Tibial nerve (tissue), 4 donors: ENCODE results near the gene GAP43. TPM values are rescaled to one million over a fixed set of nuclear protein-coding genes. Genes with fewer than 3 reads are reported as not detected.

ENCODE experiments used
- DNase-seq, 2 donors: peaks; one replicate each; pipeline ENCODE4 v3.0.0-alpha.2; 2019; ENCODE audit warnings: low spot score in 2 of 2
- H3K27ac ChIP-seq, 4 donors: fragments of 200-600 bp; sonication (generic) in 3 of 4; one replicate each; pipeline ENCODE4 v1.5.1; 2017 to 2019; ENCODE audit warnings: mild to moderate bottlenecking in 1 of 4
- H3K27me3 ChIP-seq, 2 donors: fragments of 200-600 bp; sonication (generic) in 1 of 2; one replicate each; pipeline versions ENCODE4 v1.5.1 to v1.6.0; 2017 to 2019
- H3K36me3 ChIP-seq, 3 donors: fragments of 200-600 bp; sonication (generic); one replicate each; pipeline ENCODE4 v1.5.1; 2018 to 2019
- H3K4me1 ChIP-seq, 4 donors: fragments of 200-600 bp; sonication (generic) in 3 of 4; one replicate each; pipeline ENCODE4 v1.5.1; 2017 to 2019
- H3K4me3 ChIP-seq, 4 donors: fragments of 200-600 bp; sonication (generic) in 3 of 4; one replicate each; pipeline ENCODE4 v1.5.1; 2017 to 2019; ENCODE audit warnings: mild to moderate bottlenecking in 1 of 4, moderate library complexity in 1 of 4
- H3K9me3 ChIP-seq, 4 donors: fragments of 200-600 bp; sonication (generic) in 3 of 4; one replicate each; pipeline ENCODE4 v1.5.1; 2017 to 2019
- EP300 ChIP-seq, 2 donors: sonication (generic); formaldehyde crosslinking; IDR thresholded peaks; one replicate each; pipeline ENCODE4 v1.6.1; 2017; ENCODE audit warnings: antibody characterized with exemption in 2 of 2, mild to moderate bottlenecking in 1 of 2
- POLR2A ChIP-seq, 2 donors: fragments of 450-650 bp; IDR thresholded peaks; one replicate each; pipeline ENCODE4 v1.6.1; 2017; ENCODE audit warnings: antibody characterized with exemption in 2 of 2, mild to moderate bottlenecking in 2 of 2, moderate library complexity in 2 of 2
- WGBS, 2 donors: methylation state at CpG; one replicate each; pipeline ENCODE4 v1.1.5; 2018; 5-methylcytosine and 5-hydroxymethylcytosine counted together
- total RNA-seq, 4 donors: library from RNA; depleted of rRNA; stranded (reverse); fragments of >200 nt; gene quantifications; one replicate each; pipeline ENCODE4 v1.1.0, GENCODE V29; 2016
- TF ChIP-seq, protein P1 (sequence below), 5 experiments: fragments of 200-600 bp in 3 of 5; fragments of 450-650 bp in 2 of 5; sonication (generic) in 3 of 5; IDR thresholded peaks; one replicate each; pipeline ENCODE4 v1.5.1; 2016 to 2019; ENCODE audit warnings: antibody characterized with exemption in 5 of 5, mild to moderate bottlenecking in 3 of 5, moderate library complexity in 2 of 5

The GAP43 gene
- total RNA-seq, 4 donors from 2014 or later: 2.4 to 15.3 (median 6.0) TPM

DNA sequence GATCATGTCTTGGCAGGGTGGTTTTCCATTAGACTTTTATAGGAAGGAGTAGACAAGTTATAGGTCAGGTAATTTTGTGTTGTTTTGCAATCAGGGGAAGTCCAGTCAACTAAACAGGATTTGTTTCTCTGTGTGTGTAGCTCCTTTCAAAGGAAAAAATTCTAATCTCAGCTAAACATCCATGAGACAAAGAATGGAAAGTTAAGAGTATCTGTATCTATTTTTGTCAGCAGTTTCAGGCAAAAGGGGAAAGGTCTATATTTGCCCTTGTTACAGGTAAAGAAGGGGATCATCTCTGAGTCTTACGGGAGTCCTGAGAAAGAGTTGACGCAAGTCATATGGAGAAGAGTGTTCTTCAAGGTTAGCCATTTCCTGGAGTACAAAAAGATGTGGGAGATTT, 79.3 kb downstream of the GAP43 start:
- TF ChIP-seq, protein P1, sequence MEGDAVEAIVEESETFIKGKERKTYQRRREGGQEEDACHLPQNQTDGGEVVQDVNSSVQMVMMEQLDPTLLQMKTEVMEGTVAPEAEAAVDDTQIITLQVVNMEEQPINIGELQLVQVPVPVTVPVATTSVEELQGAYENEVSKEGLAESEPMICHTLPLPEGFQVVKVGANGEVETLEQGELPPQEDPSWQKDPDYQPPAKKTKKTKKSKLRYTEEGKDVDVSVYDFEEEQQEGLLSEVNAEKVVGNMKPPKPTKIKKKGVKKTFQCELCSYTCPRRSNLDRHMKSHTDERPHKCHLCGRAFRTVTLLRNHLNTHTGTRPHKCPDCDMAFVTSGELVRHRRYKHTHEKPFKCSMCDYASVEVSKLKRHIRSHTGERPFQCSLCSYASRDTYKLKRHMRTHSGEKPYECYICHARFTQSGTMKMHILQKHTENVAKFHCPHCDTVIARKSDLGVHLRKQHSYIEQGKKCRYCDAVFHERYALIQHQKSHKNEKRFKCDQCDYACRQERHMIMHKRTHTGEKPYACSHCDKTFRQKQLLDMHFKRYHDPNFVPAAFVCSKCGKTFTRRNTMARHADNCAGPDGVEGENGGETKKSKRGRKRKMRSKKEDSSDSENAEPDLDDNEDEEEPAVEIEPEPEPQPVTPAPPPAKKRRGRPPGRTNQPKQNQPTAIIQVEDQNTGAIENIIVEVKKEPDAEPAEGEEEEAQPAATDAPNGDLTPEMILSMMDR (IDR thresholded peaks at IDR 0.05): no peak
- TF ChIP-seq EP300 (IDR thresholded peaks at IDR 0.05): no peak
- no peak for TF ChIP-seq POLR2A (IDR thresholded peaks at IDR 0.05)
- Histone ChIP-seq H3K4me3 (no peak overlapping the region), H3K27ac (no peak overlapping the region), H3K27me3 (no peaks in the 10 kb centered on the region), H3K36me3 (no peaks in the 10 kb centered on the region), H3K4me1 (peaks cover 0 to 10% (median 0%) of the 10 kb centered on the region in 4 donors), H3K9me3 (no peaks in the 10 kb centered on the region)
- 98 to 100% methylated on average over 2 of the region's 2 CpGs for WGBS, 2 donors
- no peak for DNase-seq

DNA sequence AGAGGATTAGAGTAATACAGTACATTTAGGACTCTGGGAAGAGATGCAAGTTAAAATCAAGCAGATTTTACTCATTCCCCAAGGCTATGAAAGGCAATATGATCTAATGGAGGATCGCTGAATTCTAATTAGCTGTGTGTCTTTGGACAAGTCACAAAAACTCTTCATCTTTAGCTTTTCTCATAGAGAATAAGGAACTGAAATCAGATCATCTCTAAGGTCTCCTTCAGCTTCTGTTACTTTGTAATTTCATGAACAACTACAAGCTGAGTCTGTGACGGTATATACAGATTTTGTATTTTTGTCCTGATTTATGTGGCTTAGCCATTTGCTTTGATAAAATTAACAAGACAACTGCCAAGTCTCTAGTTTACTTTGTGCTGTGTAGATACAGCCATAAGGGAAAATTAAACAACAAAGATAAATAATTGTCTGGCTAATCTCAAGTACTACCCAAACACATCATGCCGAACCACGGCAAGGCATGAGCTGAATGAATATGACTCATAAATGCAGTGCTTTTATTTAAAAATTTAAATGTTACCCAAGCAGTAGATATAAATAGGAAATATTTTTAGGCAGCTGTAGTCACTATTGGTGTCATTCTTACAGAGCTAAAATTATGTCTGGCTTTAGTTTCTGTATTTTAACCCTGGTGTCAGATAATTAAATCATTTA, 81.5 kb downstream of the GAP43 start:
- 71 to 74% methylated on average over 4 of the region's 4 CpGs for WGBS, 2 donors

DNA sequence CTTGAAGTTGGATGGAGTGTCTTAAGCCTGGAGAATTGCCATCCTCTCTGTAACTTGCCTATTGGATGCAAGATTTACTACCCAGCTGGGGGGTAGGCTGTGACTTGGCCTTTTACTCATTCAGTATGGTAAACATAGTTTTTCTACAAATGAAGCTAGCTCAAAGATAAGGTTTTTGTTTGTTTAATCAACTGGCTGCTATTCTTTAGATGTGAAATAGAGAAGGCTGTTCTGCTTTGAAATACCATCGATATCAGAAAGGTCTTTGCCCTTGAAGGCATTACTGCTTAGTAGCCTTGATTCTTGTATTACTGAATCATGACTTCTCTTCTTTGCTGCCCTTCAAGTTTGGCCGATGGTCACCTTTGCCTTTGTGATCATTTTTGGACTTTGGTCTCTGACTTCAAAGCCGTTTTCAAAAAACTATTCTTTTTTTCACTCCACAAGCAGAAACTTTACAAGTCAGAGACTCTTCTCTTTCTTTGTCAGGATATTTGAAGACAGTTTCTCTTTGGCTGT, 83.1 kb downstream of the GAP43 start:
- H3K27me3 ChIP-seq: no peaks in the 10 kb centered on the region
- H3K9me3 ChIP-seq: no peaks in the 10 kb centered on the region
- no peaks in the 10 kb centered on the region for H3K4me1 ChIP-seq
- 78 to 83% methylated on average over 3 of the region's 3 CpGs for WGBS, 2 donors
- no peak overlapping the region for H3K27ac ChIP-seq
- no peaks in the 10 kb centered on the region for H3K36me3 ChIP-seq
- H3K4me3 ChIP-seq: no peak overlapping the region
- DNase-seq: no peak
- TF ChIP-seq, protein P1 (IDR thresholded peaks at IDR 0.05): no peak
- TF ChIP-seq POLR2A (IDR thresholded peaks at IDR 0.05) (no peak), EP300 (IDR thresholded peaks at IDR 0.05) (no peak)

More for the DNA sequence above, 81.5 kb downstream of the GAP43 start:
- Histone ChIP-seq H3K36me3 (no peaks in the 10 kb centered on the region), H3K4me3 (no peak overlapping the region), H3K9me3 (no peaks in the 10 kb centered on the region), H3K27me3 (no peaks in the 10 kb centered on the region), H3K27ac (no peak overlapping the region), H3K4me1 (peaks cover 0 to 2% (median 0%) of the 10 kb centered on the region in 4 donors)
- no peak for DNase-seq
- TF ChIP-seq EP300 (IDR thresholded peaks at IDR 0.05) (no peak), POLR2A (IDR thresholded peaks at IDR 0.05) (no peak)
- TF ChIP-seq, protein P1 (IDR thresholded peaks at IDR 0.05): no peak

DNA sequence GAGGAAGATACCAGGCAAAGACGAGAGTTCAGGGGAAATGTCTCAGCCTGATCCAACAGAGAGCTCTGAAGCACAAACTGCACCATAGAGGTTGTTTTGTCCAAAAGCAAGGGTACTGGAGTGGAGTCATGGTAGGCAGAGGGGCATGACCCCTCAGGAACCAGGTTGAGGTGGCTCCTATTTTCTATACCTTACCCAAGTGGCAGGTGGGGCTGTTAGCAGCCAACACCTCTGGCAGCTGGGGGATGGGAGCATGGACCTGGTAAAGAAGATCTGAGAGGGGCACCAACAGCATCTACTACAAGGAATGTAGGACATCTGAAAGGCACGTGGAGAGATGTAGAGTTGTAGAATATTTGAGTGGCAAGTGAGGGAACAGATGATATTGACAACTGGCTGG, 85.2 kb downstream of the GAP43 start:
- WGBS, 2 donors: 80 to 82% methylated on average over 2 of the region's 2 CpGs

DNA sequence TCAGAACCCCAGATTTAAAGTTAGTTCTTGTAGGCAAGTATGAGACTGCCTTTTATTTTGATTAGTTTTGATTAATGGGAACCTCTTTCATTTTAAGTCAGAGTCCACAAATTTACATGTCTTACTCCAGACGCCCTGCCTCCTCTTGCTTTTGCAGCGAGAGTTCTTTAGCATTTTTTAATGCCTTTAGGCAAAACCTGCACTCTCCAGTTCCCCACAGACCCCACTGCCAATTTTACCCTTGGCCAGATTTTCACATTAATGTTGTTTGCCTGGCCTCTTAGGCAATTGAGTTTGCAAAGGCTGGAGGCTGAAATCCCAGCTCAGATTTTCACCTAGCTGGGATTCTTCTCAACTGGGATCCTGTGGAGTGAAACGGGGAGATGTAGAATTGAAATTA, 85.8 kb downstream of the GAP43 start:
- no peak overlapping the region for H3K4me3 ChIP-seq

More for the DNA sequence above, 85.2 kb downstream of the GAP43 start:
- Histone ChIP-seq H3K36me3 (no peaks in the 10 kb centered on the region), H3K9me3 (no peaks in the 10 kb centered on the region), H3K4me3 (no peak overlapping the region), H3K27ac (no peak overlapping the region), H3K4me1 (no peaks in the 10 kb centered on the region), H3K27me3 (no peaks in the 10 kb centered on the region)
- TF ChIP-seq EP300 (IDR thresholded peaks at IDR 0.05) (no peak), POLR2A (IDR thresholded peaks at IDR 0.05) (no peak)
- TF ChIP-seq, protein P1 (IDR thresholded peaks at IDR 0.05): no peak
- no peak for DNase-seq

More for the DNA sequence above, 85.8 kb downstream of the GAP43 start:
- Histone ChIP-seq H3K27ac (no peak overlapping the region), H3K27me3 (no peaks in the 10 kb centered on the region), H3K36me3 (no peaks in the 10 kb centered on the region), H3K9me3 (no peaks in the 10 kb centered on the region), H3K4me1 (no peaks in the 10 kb centered on the region)
- no peak for DNase-seq
- TF ChIP-seq EP300 (IDR thresholded peaks at IDR 0.05): no peak
- TF ChIP-seq, protein P1 (IDR thresholded peaks at IDR 0.05): no peak
- TF ChIP-seq POLR2A (IDR thresholded peaks at IDR 0.05): no peak
- WGBS, 2 donors: 73 to 74% methylated on average over 3 of the region's 3 CpGs
